Neural cell (in vitro differentiated cells): ENCODE results near the gene PRDX5. TPM values are rescaled to one million over a fixed set of nuclear protein-coding genes. Genes with fewer than 3 reads are reported as not detected.

ENCODE experiments used
- H2AFZ ChIP-seq: fragments of 200-600, 300-800 bp; sonication (generic), shearing (Covaris generic); 2 replicates; pipeline ENCODE4 v1.6.0; 2014; ENCODE audit warnings: low read depth, mild to moderate bottlenecking, antibody characterized with exemption, low read length, moderate library complexity
- H3F3A ChIP-seq: fragments of 200-600 bp; shearing (Covaris generic); 2 replicates; pipeline ENCODE4 v1.6.1; 2016; ENCODE audit warnings: mild to moderate bottlenecking, moderate library complexity, mixed read lengths, antibody characterized with exemption, low read length; ENCODE audit not compliant: insufficient read depth, poor library complexity, severe bottlenecking
- H3K27ac ChIP-seq: fragments of 200-600, 300-800 bp; sonication (generic), shearing (Covaris generic); 2 replicates; pipeline ENCODE4 v1.5.1; 2014; ENCODE audit warnings: mild to moderate bottlenecking, low read length, moderate library complexity
- H3K27me3 ChIP-seq: fragments of 300-800, 200-600 bp; sonication (generic), shearing (Covaris generic); 2 replicates; pipeline ENCODE4 v1.6.0; 2014; ENCODE audit warnings: mild to moderate bottlenecking, low read depth, low read length, moderate library complexity; ENCODE audit not compliant: insufficient read depth
- H3K36me3 ChIP-seq: fragments of 300-800, 200-600 bp; sonication (generic), shearing (Covaris generic); 2 replicates; pipeline ENCODE4 v1.5.1; 2014; ENCODE audit warnings: mild to moderate bottlenecking, antibody characterized with exemption, low read length, moderate library complexity; ENCODE audit not compliant: insufficient read depth
- H3K4me2 ChIP-seq: fragments of 300-800, 200-600 bp; sonication (generic), shearing (Covaris generic); 2 replicates; pipeline ENCODE4 v1.6.0; 2014; ENCODE audit warnings: mild to moderate bottlenecking, low read length
- H3K4me3 ChIP-seq: fragments of 300-800, 200-600 bp; sonication (generic), shearing (Covaris generic); 2 replicates; pipeline ENCODE4 v1.5.1; 2014; ENCODE audit warnings: mild to moderate bottlenecking, low read length, moderate library complexity
- H3K79me2 ChIP-seq: fragments of 200-600 bp; shearing (Covaris generic); replicated peaks from 2 replicates; pipeline ENCODE4 v1.6.0; 2014; ENCODE audit warnings: mild to moderate bottlenecking, low read length, moderate library complexity; ENCODE audit not compliant: insufficient read depth
- H3K9ac ChIP-seq: fragments of 300-800, 200-600 bp; sonication (generic), shearing (Covaris generic); 2 replicates; pipeline ENCODE4 v1.6.1; 2016; ENCODE audit warnings: mild to moderate bottlenecking, low read length, mixed read lengths
- H3K9me2 ChIP-seq: fragments of 200-600 bp; shearing (Covaris generic); 2 replicates; pipeline ENCODE4 v1.6.1; 2016; ENCODE audit warnings: mild to moderate bottlenecking, low read length, mixed read lengths; ENCODE audit not compliant: insufficient read depth
- H3K9me3 ChIP-seq: fragments of 200-600, 300-800 bp; sonication (generic), shearing (Covaris generic); 2 replicates; pipeline ENCODE4 v1.6.1; 2016; ENCODE audit warnings: mild to moderate bottlenecking, mixed run types, low read length, moderate library complexity, mixed read lengths
- H4K20me1 ChIP-seq: fragments of 200-600 bp; shearing (Covaris generic); 2 replicates; pipeline ENCODE4 v1.6.1; 2016; ENCODE audit warnings: mild to moderate bottlenecking, mixed run types; ENCODE audit not compliant: insufficient read depth
- EP300 ChIP-seq: fragments of 450-650 bp; conservative IDR thresholded peaks from 2 replicates; pipeline ENCODE4 v1.6.1; 2014; ENCODE audit warnings: antibody characterized with exemption, mild to moderate bottlenecking, moderate library complexity; ENCODE audit not compliant: poor library complexity, severe bottlenecking
- EZH2 ChIP-seq: fragments of 200-600, 300-800 bp; shearing (Covaris generic), sonication (generic); IDR thresholded peaks from 2 replicates; pipeline ENCODE4 v1.6.1; 2014; ENCODE audit warnings: antibody characterized with exemption, low read length, borderline replicate concordance, mild to moderate bottlenecking; ENCODE audit not compliant: insufficient read depth, poor library complexity, severe bottlenecking
- MXI1 ChIP-seq: fragments of 450-650 bp; conservative IDR thresholded peaks from 2 replicates; pipeline ENCODE4 v1.6.1; 2014; ENCODE audit warnings: antibody characterized with exemption, mild to moderate bottlenecking; ENCODE audit not compliant: poor library complexity, severe bottlenecking
- POLR2AphosphoS5 ChIP-seq: IDR thresholded peaks from 2 replicates; pipeline ENCODE4 v1.6.1; 2012
- RAD21 ChIP-seq: fragments of 450-650 bp; conservative IDR thresholded peaks from 2 replicates; pipeline ENCODE4 v1.6.1; 2014; ENCODE audit warnings: antibody characterized with exemption, mild to moderate bottlenecking, moderate library complexity
- SMC3 ChIP-seq: fragments of 450-650 bp; conservative IDR thresholded peaks from 2 replicates; pipeline ENCODE4 v1.6.1; 2014; ENCODE audit warnings: antibody characterized with exemption, mild to moderate bottlenecking, moderate library complexity; ENCODE audit not compliant: poor library complexity
- TAF1 ChIP-seq: IDR thresholded peaks from 2 replicates; pipeline ENCODE4 v1.6.1; 2012; ENCODE audit warnings: low read depth
- polyA plus RNA-seq: library from polyadenylated mRNA; depleted of rRNA; stranded (reverse); fragments of >200 nt; gene quantifications from 2 replicates; pipeline ENCODE4 v1.2.3, GENCODE V29; 2014
- TF ChIP-seq, protein P1 (sequence below): IDR thresholded peaks from 2 replicates; pipeline ENCODE4 v1.6.1; 2012; ENCODE audit warnings: borderline replicate concordance
- TF ChIP-seq, protein P2 (sequence below): fragments of 450-650 bp; IDR thresholded peaks from 2 replicates; pipeline ENCODE4 v1.5.1; 2014; ENCODE audit warnings: antibody characterized with exemption, mild to moderate bottlenecking, moderate library complexity; ENCODE audit not compliant: poor library complexity, severe bottlenecking

The PRDX5 gene
- polyA plus RNA-seq, 1 donor from 2014 or later = 452 TPM

DNA sequence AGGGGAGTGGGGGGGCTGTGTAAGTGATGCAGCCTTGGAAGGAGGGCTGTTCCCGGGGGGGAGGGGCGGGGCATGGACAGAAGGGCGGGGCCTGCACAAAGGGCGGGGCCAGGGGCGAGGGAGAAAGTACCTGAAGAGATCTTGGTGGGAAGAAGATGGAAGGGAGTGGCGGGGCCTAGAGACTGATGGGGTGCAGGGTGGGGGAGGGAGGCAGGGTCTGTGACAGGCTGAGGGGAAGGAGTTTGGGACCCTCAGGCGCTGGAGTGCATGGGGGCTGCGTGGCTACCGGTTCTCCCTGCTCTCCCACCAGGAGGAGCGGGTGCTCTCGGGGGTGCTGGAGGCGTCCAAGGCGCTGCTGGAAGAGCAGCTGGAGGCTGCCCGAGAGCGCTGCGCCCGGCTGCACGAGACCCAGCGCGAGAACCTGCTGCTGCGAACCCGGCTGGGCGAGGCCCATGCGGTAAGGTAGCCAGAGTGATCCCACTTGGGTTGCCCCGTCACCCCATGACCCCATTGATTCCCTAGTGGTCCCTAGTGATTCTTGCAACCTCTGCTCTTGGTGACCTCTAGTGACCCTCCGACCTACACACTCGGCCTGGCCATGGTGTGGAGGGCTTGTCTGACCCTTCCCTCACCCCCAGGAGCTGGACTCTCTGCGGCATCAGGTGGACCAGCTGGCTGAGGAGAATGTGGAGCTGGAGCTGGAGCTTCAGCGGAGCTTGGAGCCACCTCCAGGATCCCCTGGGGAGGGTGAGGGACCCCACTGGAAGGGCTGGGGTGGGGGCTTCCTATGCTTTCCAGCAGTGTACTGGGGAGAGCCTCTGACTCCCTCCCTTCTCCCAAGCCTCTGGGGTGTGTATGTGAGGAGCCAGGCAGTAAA, 25.2 kb downstream of the PRDX5 start:
- no peaks in the 10 kb centered on the region for H3F3A ChIP-seq
- H3K4me2 ChIP-seq = no peak overlapping the region
- no peak overlapping the region for H3K27ac ChIP-seq
- TF ChIP-seq EZH2 (no peak), TAF1 (no peak), MXI1 (no peak), RAD21 (no peak), EP300 (no peak), SMC3 (no peak), POLR2AphosphoS5 (no peak)
- TF ChIP-seq, protein P1, sequence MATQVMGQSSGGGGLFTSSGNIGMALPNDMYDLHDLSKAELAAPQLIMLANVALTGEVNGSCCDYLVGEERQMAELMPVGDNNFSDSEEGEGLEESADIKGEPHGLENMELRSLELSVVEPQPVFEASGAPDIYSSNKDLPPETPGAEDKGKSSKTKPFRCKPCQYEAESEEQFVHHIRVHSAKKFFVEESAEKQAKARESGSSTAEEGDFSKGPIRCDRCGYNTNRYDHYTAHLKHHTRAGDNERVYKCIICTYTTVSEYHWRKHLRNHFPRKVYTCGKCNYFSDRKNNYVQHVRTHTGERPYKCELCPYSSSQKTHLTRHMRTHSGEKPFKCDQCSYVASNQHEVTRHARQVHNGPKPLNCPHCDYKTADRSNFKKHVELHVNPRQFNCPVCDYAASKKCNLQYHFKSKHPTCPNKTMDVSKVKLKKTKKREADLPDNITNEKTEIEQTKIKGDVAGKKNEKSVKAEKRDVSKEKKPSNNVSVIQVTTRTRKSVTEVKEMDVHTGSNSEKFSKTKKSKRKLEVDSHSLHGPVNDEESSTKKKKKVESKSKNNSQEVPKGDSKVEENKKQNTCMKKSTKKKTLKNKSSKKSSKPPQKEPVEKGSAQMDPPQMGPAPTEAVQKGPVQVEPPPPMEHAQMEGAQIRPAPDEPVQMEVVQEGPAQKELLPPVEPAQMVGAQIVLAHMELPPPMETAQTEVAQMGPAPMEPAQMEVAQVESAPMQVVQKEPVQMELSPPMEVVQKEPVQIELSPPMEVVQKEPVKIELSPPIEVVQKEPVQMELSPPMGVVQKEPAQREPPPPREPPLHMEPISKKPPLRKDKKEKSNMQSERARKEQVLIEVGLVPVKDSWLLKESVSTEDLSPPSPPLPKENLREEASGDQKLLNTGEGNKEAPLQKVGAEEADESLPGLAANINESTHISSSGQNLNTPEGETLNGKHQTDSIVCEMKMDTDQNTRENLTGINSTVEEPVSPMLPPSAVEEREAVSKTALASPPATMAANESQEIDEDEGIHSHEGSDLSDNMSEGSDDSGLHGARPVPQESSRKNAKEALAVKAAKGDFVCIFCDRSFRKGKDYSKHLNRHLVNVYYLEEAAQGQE = no peak
- TF ChIP-seq, protein P2, sequence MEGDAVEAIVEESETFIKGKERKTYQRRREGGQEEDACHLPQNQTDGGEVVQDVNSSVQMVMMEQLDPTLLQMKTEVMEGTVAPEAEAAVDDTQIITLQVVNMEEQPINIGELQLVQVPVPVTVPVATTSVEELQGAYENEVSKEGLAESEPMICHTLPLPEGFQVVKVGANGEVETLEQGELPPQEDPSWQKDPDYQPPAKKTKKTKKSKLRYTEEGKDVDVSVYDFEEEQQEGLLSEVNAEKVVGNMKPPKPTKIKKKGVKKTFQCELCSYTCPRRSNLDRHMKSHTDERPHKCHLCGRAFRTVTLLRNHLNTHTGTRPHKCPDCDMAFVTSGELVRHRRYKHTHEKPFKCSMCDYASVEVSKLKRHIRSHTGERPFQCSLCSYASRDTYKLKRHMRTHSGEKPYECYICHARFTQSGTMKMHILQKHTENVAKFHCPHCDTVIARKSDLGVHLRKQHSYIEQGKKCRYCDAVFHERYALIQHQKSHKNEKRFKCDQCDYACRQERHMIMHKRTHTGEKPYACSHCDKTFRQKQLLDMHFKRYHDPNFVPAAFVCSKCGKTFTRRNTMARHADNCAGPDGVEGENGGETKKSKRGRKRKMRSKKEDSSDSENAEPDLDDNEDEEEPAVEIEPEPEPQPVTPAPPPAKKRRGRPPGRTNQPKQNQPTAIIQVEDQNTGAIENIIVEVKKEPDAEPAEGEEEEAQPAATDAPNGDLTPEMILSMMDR = no peak
- H3K36me3 ChIP-seq = no peaks in the 10 kb centered on the region
- H3K4me3 ChIP-seq = no peak overlapping the region
- no peaks in the 10 kb centered on the region for H3K79me2 ChIP-seq
- no peaks in the 10 kb centered on the region for H3K9me3 ChIP-seq
- no peaks in the 10 kb centered on the region for H4K20me1 ChIP-seq
- H3K27me3 ChIP-seq = no peaks in the 10 kb centered on the region
- H3K9ac ChIP-seq = no peak overlapping the region
- no peak overlapping the region for H2AFZ ChIP-seq
- no peaks in the 10 kb centered on the region for H3K9me2 ChIP-seq

DNA sequence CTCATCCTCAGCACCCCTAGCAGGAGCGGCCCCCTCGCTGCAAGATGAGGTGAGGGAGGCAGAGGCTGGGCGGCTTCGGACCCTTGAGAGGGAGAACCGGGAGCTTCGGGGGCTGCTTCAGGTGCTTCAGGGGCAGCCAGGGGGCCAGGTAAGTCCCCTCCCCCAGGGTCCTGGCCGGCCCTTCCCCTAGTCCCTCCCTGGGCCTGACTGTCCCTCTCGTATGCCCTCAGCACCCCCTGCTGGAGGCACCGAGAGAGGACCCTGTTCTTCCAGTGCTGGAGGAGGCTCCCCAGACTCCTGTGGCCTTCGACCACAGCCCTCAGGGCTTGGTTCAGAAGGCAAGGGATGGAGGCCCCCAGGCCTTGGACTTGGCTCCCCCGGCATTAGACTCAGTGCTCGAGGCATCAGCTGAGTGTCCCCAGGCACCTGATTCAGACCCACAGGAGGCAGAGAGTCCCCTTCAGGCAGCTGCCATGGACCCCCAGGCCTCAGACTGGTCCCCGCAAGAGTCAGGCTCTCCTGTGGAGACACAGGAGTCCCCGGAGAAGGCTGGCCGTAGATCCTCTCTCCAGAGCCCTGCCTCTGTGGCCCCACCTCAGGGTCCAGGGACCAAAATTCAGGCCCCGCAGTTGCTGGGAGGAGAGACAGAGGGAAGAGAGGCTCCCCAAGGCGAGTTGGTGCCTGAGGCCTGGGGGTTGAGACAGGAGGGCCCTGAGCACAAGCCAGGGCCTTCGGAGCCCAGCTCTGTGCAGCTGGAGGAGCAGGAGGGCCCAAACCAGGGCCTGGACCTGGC, 26.0 kb downstream of the PRDX5 start:
- H3K9me2 ChIP-seq = no peaks in the 10 kb centered on the region
- no peak overlapping the region for H3K4me2 ChIP-seq
- H3K27ac ChIP-seq = no peak overlapping the region
- no peak overlapping the region for H3K9ac ChIP-seq
- H3F3A ChIP-seq = no peaks in the 10 kb centered on the region
- no peaks in the 10 kb centered on the region for H3K27me3 ChIP-seq
- no peaks in the 10 kb centered on the region for H4K20me1 ChIP-seq
- H3K36me3 ChIP-seq = no peaks in the 10 kb centered on the region
- no peak overlapping the region for H3K4me3 ChIP-seq
- no peak for TF ChIP-seq SMC3
- TF ChIP-seq RAD21 = no peak
- no peak for TF ChIP-seq EZH2
- TF ChIP-seq POLR2AphosphoS5 = no peak
- no peaks in the 10 kb centered on the region for H3K9me3 ChIP-seq
- no peaks in the 10 kb centered on the region for H3K79me2 ChIP-seq
- no peak overlapping the region for H2AFZ ChIP-seq
